Measurements from ENCODE around the gene GSTT4. TPM values are rescaled to one million over a fixed set of nuclear protein-coding genes. Genes with fewer than 3 reads are reported as not detected.
"Not testable (repeated sequence)": the region's sequence is repeated elsewhere in the genome, so short reads cannot be mapped to it uniquely, and the experiment has no call there.

GSTT4 gene
- total RNA-seq, 1 donor: not detected

DNA sequence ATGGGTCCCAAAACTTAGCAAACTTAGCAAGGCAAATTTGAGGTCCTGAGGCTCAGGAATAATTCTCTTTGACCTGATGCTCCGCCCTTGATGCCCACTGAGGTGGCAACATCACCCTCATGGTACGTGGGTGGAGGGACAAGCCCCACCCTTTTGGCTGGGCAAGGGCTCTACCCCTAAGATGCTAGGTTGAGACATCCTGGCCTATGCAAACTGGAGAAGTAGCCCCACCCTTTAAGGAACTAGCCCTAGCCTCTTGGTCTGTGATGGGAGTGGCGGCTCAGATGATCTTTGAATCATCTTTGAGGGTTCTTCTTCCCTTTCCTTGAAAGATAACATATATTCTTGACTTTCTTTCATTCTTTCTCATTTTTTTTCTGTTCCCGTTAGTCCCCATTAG is 38.7 kb upstream of the GSTT4 start:
- H4K20me1 ChIP-seq (ENCODE audit: insufficient read depth, low read length): peaks cover 30% of the 10 kb centered on the region
- H3K4me3 ChIP-seq (ENCODE audit: insufficient read depth, low read length): no peak overlapping the region
- H3K4me1 ChIP-seq (ENCODE audit: insufficient read depth, low read length): peaks cover 22% of the 10 kb centered on the region
- TF ChIP-seq, protein P1, sequence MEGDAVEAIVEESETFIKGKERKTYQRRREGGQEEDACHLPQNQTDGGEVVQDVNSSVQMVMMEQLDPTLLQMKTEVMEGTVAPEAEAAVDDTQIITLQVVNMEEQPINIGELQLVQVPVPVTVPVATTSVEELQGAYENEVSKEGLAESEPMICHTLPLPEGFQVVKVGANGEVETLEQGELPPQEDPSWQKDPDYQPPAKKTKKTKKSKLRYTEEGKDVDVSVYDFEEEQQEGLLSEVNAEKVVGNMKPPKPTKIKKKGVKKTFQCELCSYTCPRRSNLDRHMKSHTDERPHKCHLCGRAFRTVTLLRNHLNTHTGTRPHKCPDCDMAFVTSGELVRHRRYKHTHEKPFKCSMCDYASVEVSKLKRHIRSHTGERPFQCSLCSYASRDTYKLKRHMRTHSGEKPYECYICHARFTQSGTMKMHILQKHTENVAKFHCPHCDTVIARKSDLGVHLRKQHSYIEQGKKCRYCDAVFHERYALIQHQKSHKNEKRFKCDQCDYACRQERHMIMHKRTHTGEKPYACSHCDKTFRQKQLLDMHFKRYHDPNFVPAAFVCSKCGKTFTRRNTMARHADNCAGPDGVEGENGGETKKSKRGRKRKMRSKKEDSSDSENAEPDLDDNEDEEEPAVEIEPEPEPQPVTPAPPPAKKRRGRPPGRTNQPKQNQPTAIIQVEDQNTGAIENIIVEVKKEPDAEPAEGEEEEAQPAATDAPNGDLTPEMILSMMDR (IDR thresholded peaks at IDR 0.05; ENCODE audit: extremely low read depth, low read depth, low read length): no peak
- H3K79me2 ChIP-seq (ENCODE audit: insufficient read depth, low read length): no peaks in the 10 kb centered on the region
- peaks cover 34% of the 10 kb centered on the region for H3K36me3 ChIP-seq (ENCODE audit: insufficient read depth, low read length)
- no peak overlapping the region for H2AFZ ChIP-seq (ENCODE audit: low read length)
- no peak overlapping the region for H3K27ac ChIP-seq (ENCODE audit: low read depth, low read length)
- H3K27me3 ChIP-seq (ENCODE audit: insufficient read depth, low read length): no peaks in the 10 kb centered on the region
- H3K4me2 ChIP-seq (ENCODE audit: insufficient read depth, low read length): no peak overlapping the region
- no peaks in the 10 kb centered on the region for H3K9me3 ChIP-seq (ENCODE audit: low read depth, low read length)
- DNase-seq (ENCODE audit: insufficient read length, low spot score, missing footprints): no peak

DNA sequence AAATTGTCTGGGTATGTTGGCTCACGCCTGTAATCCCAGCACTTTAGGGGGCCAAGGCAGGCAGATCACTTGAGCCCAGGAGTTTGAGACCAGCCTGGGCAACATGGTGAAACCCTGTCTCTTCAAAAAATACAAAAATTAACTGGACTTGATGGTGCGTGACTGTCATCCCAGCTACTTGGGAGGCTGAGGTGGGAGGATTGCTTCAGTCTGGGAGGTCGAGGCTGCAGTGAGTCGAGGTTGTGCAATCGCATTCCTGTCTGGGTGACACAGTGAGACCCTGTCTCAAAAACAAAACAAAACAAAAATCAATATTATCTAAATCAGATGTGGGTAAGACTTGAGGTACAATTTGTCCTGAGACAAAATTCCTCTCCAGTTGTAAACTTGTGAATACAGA is 38.2 kb upstream of the GSTT4 start:
- not testable (repeated sequence) for H3K4me3 ChIP-seq (ENCODE audit: insufficient read depth, low read length); H2AFZ ChIP-seq (ENCODE audit: low read length); DNase-seq (ENCODE audit: insufficient read length, low spot score, missing footprints); H3K4me2 ChIP-seq (ENCODE audit: insufficient read depth, low read length); H3K27ac ChIP-seq (ENCODE audit: low read depth, low read length); H3K79me2 ChIP-seq (ENCODE audit: insufficient read depth, low read length); H3K27me3 ChIP-seq (ENCODE audit: insufficient read depth, low read length); H3K9me3 ChIP-seq (ENCODE audit: low read depth, low read length)
- peaks cover 22% of the 10 kb centered on the region for H3K4me1 ChIP-seq (ENCODE audit: insufficient read depth, low read length)
- peaks cover 32% of the 10 kb centered on the region for H4K20me1 ChIP-seq (ENCODE audit: insufficient read depth, low read length)
- peaks cover 37% of the 10 kb centered on the region for H3K36me3 ChIP-seq (ENCODE audit: insufficient read depth, low read length)

DNA sequence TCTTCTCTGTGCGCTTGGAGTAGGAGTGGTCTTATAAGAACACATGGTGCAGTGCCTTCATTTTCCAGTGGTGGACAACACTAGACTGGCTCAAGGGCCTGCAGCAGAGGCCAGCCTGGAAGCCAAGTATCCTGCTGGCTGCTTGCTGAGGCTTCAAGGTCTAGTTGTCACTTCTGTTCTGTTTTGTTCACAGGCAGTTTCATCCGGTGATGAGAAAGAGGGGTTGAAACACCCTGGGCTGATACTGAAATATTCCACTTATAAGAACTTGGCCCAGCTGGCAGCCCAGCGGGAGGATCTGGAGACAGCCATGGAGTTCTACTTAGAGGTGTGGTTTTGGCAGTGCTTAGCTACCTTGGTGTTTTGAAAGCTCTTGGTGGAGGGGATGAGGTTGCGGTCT is 35.7 kb upstream of the GSTT4 start:
- H3K79me2 ChIP-seq (ENCODE audit: insufficient read depth, low read length): no peaks in the 10 kb centered on the region
- no peaks in the 10 kb centered on the region for H3K9me3 ChIP-seq (ENCODE audit: low read depth, low read length)
- no peak for DNase-seq (ENCODE audit: insufficient read length, low spot score, missing footprints)
- H3K27ac ChIP-seq (ENCODE audit: low read depth, low read length): no peak overlapping the region
- no peak overlapping the region for H3K4me2 ChIP-seq (ENCODE audit: insufficient read depth, low read length)
- H3K36me3 ChIP-seq (ENCODE audit: insufficient read depth, low read length): peaks cover 35% of the 10 kb centered on the region
- peaks cover 17% of the 10 kb centered on the region for H3K4me1 ChIP-seq (ENCODE audit: insufficient read depth, low read length)
- no peak overlapping the region for H3K4me3 ChIP-seq (ENCODE audit: insufficient read depth, low read length)
- H3K27me3 ChIP-seq (ENCODE audit: insufficient read depth, low read length): no peaks in the 10 kb centered on the region
- H2AFZ ChIP-seq (ENCODE audit: low read length): no peak overlapping the region
- TF ChIP-seq, protein P1 (IDR thresholded peaks at IDR 0.05; ENCODE audit: extremely low read depth, low read depth, low read length): no peak
- peaks cover 24% of the 10 kb centered on the region for H4K20me1 ChIP-seq (ENCODE audit: insufficient read depth, low read length)

DNA sequence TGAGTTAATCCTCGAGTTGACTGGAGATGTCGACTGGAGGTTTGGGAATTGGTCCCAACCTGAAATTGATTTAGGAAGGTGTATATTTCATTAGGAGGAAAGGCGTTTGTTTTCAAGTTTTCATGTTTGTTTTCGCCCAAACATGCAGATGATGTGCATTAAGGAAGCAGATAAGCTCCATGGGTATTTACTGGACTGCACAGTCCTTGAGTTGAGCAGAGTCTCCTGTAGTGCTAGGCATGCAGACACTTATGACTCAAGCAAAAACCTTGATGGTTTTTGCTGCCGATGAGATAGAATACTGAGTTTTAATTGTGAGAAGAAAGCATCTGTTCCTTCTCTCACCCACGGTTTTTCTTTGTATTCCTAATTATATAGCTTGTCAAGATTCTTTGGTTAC is 33.8 kb upstream of the GSTT4 start:
- TF ChIP-seq, protein P1 (IDR thresholded peaks at IDR 0.05; ENCODE audit: extremely low read depth, low read depth, low read length): no peak
- DNase-seq (ENCODE audit: insufficient read length, low spot score, missing footprints): no peak
- H3K4me1 ChIP-seq (ENCODE audit: insufficient read depth, low read length): peaks cover 17% of the 10 kb centered on the region
- no peak overlapping the region for H3K4me2 ChIP-seq (ENCODE audit: insufficient read depth, low read length)
- H3K79me2 ChIP-seq (ENCODE audit: insufficient read depth, low read length): peaks cover 11% of the 10 kb centered on the region
- no peaks in the 10 kb centered on the region for H3K9me3 ChIP-seq (ENCODE audit: low read depth, low read length)
- H2AFZ ChIP-seq (ENCODE audit: low read length): no peak overlapping the region
- H3K36me3 ChIP-seq (ENCODE audit: insufficient read depth, low read length): peaks cover 31% of the 10 kb centered on the region
- H3K27ac ChIP-seq (ENCODE audit: low read depth, low read length): no peak overlapping the region
- H4K20me1 ChIP-seq (ENCODE audit: insufficient read depth, low read length): peaks cover 37% of the 10 kb centered on the region
- H3K27me3 ChIP-seq (ENCODE audit: insufficient read depth, low read length): no peaks in the 10 kb centered on the region
- H3K4me3 ChIP-seq (ENCODE audit: insufficient read depth, low read length): no peak overlapping the region

Measured in osteoblast (primary cell).